ENCODE data around the gene TMEM51.

GRCh38 chr1:15261155-15262002 lies 107.8 kb downstream of the TMEM51 start:
- TF ChIP-seq CTCF (IDR thresholded peaks at IDR 0.05), result no peak
- TF ChIP-seq POLR2A (IDR thresholded peaks at IDR 0.05), result no peak

Data from lower leg skin (tissue), 3 donors.